Endodermal cell (in vitro differentiated cells): Measurements from ENCODE around the gene FGD6. TPM values are rescaled to one million over a fixed set of nuclear protein-coding genes. Genes with fewer than 3 reads are reported as not detected.
A peak's percentile ranks its signal among the peaks of the same experiment; 100 is the strongest.

Source experiments
- DNase-seq: peaks from one replicate; pipeline ENCODE4 v3.0.0-alpha.2; 2017
- H3K27ac ChIP-seq: 2 replicates; pipeline ENCODE4 v1.5.1; 2013; ENCODE audit warnings: mild to moderate bottlenecking, low read depth, low read length, moderate library complexity
- H3K27me3 ChIP-seq: 2 replicates; pipeline ENCODE4 v1.6.1; 2013; ENCODE audit warnings: mild to moderate bottlenecking, low read length, moderate library complexity; ENCODE audit not compliant: insufficient read depth, control insufficient read depth, poor library complexity, severe bottlenecking
- H3K36me3 ChIP-seq: 2 replicates; pipeline ENCODE4 v1.7.0; 2013; ENCODE audit warnings: mild to moderate bottlenecking, low read length, moderate library complexity; ENCODE audit not compliant: control insufficient read depth, insufficient read depth
- H3K4me1 ChIP-seq: one replicate; pipeline ENCODE4 v1.7.0; 2013; ENCODE audit warnings: low read length; ENCODE audit not compliant: control insufficient read depth, insufficient read depth
- H3K4me3 ChIP-seq: 2 replicates; pipeline ENCODE4 v1.5.1; 2013; ENCODE audit warnings: mild to moderate bottlenecking, low read length, moderate library complexity
- H3K9ac ChIP-seq: 2 replicates; pipeline ENCODE4 v1.6.1; 2013; ENCODE audit warnings: mild to moderate bottlenecking, low read length, moderate library complexity; ENCODE audit not compliant: poor library complexity, severe bottlenecking; ENCODE audit errors: extremely low read depth
- H3K9me3 ChIP-seq: 2 replicates; pipeline ENCODE4 v1.6.1; 2013; ENCODE audit warnings: mild to moderate bottlenecking, low read length, moderate library complexity; ENCODE audit not compliant: control insufficient read depth
- H3K27ac Mint-ChIP-seq: 2 replicates; pipeline ENCODE4 v1.8.0; 2020; ENCODE audit warnings: mixed read lengths
- H3K27me3 Mint-ChIP-seq: 2 replicates; pipeline ENCODE4 v1.8.0; 2021; ENCODE audit warnings: mild to moderate bottlenecking, mixed read lengths; ENCODE audit not compliant: insufficient read depth
- H3K36me3 Mint-ChIP-seq: 2 replicates; pipeline ENCODE4 v1.8.0; 2020; ENCODE audit warnings: low read depth, mixed read lengths
- H3K4me1 Mint-ChIP-seq: 2 replicates; pipeline ENCODE4 v1.8.0; 2020; ENCODE audit warnings: mixed read lengths
- H3K4me3 Mint-ChIP-seq: 2 replicates; pipeline ENCODE4 v1.8.0; 2020; ENCODE audit warnings: mild to moderate bottlenecking, moderate library complexity, mixed read lengths
- H3K9me3 Mint-ChIP-seq: 2 replicates; pipeline ENCODE4 v1.8.0; 2020; ENCODE audit warnings: mild to moderate bottlenecking, mixed read lengths
- CTCF ChIP-seq: fragments of 200-600 bp; sonication (generic); conservative IDR thresholded peaks from 2 replicates; pipeline ENCODE4 v1.5.0; 2021; ENCODE audit warnings: antibody characterized with exemption, mild to moderate bottlenecking
- WGBS, 2 experiments: methylation state at CpG; one replicate each; pipeline versions ENCODE4 v1.1.5 to v1.1.7; 2013; ENCODE audit warnings: missing lambda C conversion rate in 2 of 2, mixed read lengths in 1 of 2; ENCODE audit not compliant: insufficient coverage in 1 of 2, insufficient read length in 1 of 2; 5-methylcytosine and 5-hydroxymethylcytosine counted together
- total RNA-seq, 2 donors: library from RNA; stranded (reverse); fragmentation: NEBNext Ultra II Directional in 1 of 2; extraction: Animal tissue kit (Norgen Biotek cat#: 25700) in 1 of 2; gene quantifications; 2 replicates in 1 of 2; 3 replicates in 1 of 2; pipeline ENCODE4 v1.2.1, GENCODE V29; 2021

The FGD6 gene
- total RNA-seq, 2 donors from 2014 or later = 95.3 to 124 TPM

GRCh38 chr12:95213928-95214327, 3.3 kb downstream of the FGD6 start:
- no peak for TF ChIP-seq CTCF

DNA sequence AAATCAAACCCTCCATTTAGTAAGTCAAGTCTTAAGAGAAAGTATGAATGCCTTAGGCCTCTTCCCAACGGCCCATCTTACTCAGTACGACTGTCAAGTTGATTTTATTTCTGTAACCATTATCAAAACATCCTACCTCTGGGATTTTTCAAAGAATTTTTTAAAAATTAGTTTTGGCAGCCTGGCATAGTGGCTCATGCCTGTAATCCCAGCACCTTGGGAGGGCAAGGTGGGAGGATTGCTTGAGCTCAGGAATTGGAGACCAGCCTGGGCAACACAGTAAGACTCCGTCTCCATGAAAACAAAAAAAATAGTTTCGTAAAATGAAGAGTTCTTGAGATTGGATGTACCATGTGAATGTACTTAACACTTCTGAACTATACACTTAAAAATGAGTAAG, 4.1 kb downstream of the FGD6 start:
- Histone ChIP-seq H3K27me3 (no peaks in the 10 kb centered on the region), H3K9ac (no peak overlapping the region), H3K27ac (no peak overlapping the region), H3K36me3 (peaks cover 29% of the 10 kb centered on the region), H3K9me3 (no peaks in the 10 kb centered on the region), H3K4me3 (peak overlapping the region; percentile 91), H3K4me1 (peaks cover 6% of the 10 kb centered on the region)
- peak overlapping the region; percentile 90 for H3K4me3 Mint-ChIP-seq
- WGBS, 2 experiments = 86 to 98% methylated on average over 2 to 4 of the region's 4 CpGs
- peak overlapping the region; percentile 16 for H3K27ac Mint-ChIP-seq
- DNase-seq = no peak
- TF ChIP-seq CTCF = no peak
- no peaks in the 10 kb centered on the region for H3K9me3 Mint-ChIP-seq
- H3K27me3 Mint-ChIP-seq = no peaks in the 10 kb centered on the region
- H3K36me3 Mint-ChIP-seq = peaks cover 29% of the 10 kb centered on the region
- H3K4me1 Mint-ChIP-seq = peaks cover 31% of the 10 kb centered on the region

More at GRCh38 chr12:95213928-95214327, 3.3 kb downstream of the FGD6 start:
- 60 to 83% methylated on average over 1 of the region's 1 CpG for WGBS, 2 experiments
- Histone ChIP-seq H3K36me3 (peaks cover 21% of the 10 kb centered on the region), H3K4me1 (peaks cover 6% of the 10 kb centered on the region), H3K4me3 (peak overlapping the region; percentile 91), H3K27ac (no peak overlapping the region), H3K9ac (peak overlapping the region; percentile 11), H3K9me3 (no peaks in the 10 kb centered on the region), H3K27me3 (no peaks in the 10 kb centered on the region)
- peak overlapping the region; percentile 90 for H3K4me3 Mint-ChIP-seq
- DNase-seq = no peak
- H3K27me3 Mint-ChIP-seq = no peaks in the 10 kb centered on the region
- H3K27ac Mint-ChIP-seq = peak overlapping the region; percentile 85
- H3K4me1 Mint-ChIP-seq = peaks cover 32% of the 10 kb centered on the region
- H3K36me3 Mint-ChIP-seq = peaks cover 22% of the 10 kb centered on the region
- H3K9me3 Mint-ChIP-seq = no peaks in the 10 kb centered on the region

DNA sequence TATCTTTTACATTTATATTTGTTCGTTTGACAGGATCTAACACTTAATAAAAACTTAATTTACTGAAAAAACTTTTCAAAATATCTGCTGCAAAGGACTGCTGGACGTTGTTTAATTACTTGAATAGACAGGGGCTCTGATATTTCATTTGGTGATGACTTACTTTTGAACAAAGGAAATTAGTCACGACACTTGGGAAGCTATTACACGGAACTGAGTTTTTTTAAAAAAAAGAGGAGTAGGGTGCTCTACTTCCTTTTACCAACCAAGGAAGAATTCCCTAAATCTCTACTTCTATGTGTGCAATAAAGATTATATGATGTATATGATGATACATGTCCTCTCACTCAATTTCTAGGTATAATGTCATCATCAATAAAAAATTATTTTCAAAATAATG, 4.7 kb downstream of the FGD6 start:
- H3K36me3 Mint-ChIP-seq = peaks cover 34% of the 10 kb centered on the region
- Histone ChIP-seq H3K27me3 (no peaks in the 10 kb centered on the region), H3K27ac (no peak overlapping the region), H3K4me1 (peaks cover 6% of the 10 kb centered on the region), H3K36me3 (peaks cover 33% of the 10 kb centered on the region), H3K9me3 (no peaks in the 10 kb centered on the region), H3K9ac (no peak overlapping the region), H3K4me3 (peak overlapping the region; percentile 91)
- H3K27ac Mint-ChIP-seq = no peak overlapping the region
- peaks cover 34% of the 10 kb centered on the region for H3K4me1 Mint-ChIP-seq
- H3K27me3 Mint-ChIP-seq = no peaks in the 10 kb centered on the region
- 98 to 100% methylated on average over 1 to 2 of the region's 4 CpGs for WGBS, 2 experiments
- no peak for TF ChIP-seq CTCF
- no peak overlapping the region for H3K4me3 Mint-ChIP-seq
- H3K9me3 Mint-ChIP-seq = no peaks in the 10 kb centered on the region
- no peak for DNase-seq
